OCI-LY1 (cell line): Measurements from ENCODE around the gene ICE1.

Experiments
- H2AFZ ChIP-seq: fragments of 200-600 bp; sonication (generic), shearing (Covaris generic); 2 replicates; pipeline ENCODE4 v1.6.0; 2014; ENCODE audit warnings: antibody characterized with exemption, mild to moderate bottlenecking, low read length
- H3F3A ChIP-seq: fragments of 200-600 bp; sonication (generic), shearing (Covaris generic); 2 replicates; pipeline ENCODE4 v1.6.0; 2014; ENCODE audit warnings: mild to moderate bottlenecking, antibody characterized with exemption, low read length, moderate library complexity; ENCODE audit not compliant: insufficient read depth
- H3K27ac ChIP-seq: fragments of 200-600 bp; sonication (generic); 2 replicates; pipeline ENCODE4 v1.5.1; 2014; ENCODE audit warnings: low read length, mixed run types, mild to moderate bottlenecking, low read depth; ENCODE audit not compliant: poor library complexity, severe bottlenecking
- H3K27me3 ChIP-seq: fragments of 200-600 bp; sonication (generic); 2 replicates; pipeline ENCODE4 v1.6.0; 2014; ENCODE audit warnings: antibody characterized with exemption, mild to moderate bottlenecking, low read length, moderate library complexity; ENCODE audit not compliant: insufficient read depth
- H3K36me3 ChIP-seq: fragments of 200-600 bp; sonication (generic); 2 replicates; pipeline ENCODE4 v1.6.1; 2014; ENCODE audit warnings: mild to moderate bottlenecking, antibody characterized with exemption, low read length, moderate library complexity, mixed read lengths; ENCODE audit not compliant: insufficient read depth
- H3K4me1 ChIP-seq: fragments of 200-600 bp; sonication (generic); 2 replicates; pipeline ENCODE4 v1.5.1; 2014; ENCODE audit warnings: mild to moderate bottlenecking, low read length, moderate library complexity; ENCODE audit not compliant: insufficient read depth, severe bottlenecking
- H3K4me2 ChIP-seq: fragments of 200-600 bp; sonication (generic), shearing (Covaris generic); 2 replicates; pipeline ENCODE4 v1.6.1; 2014; ENCODE audit warnings: low read length
- H3K4me3 ChIP-seq: fragments of 200-600 bp; sonication (generic); 2 replicates; pipeline ENCODE4 v1.5.1; 2014; ENCODE audit warnings: low read length, low read depth, mild to moderate bottlenecking, mixed read lengths; ENCODE audit not compliant: poor library complexity, severe bottlenecking
- H3K79me2 ChIP-seq: fragments of 200-600 bp; shearing (Covaris generic); 2 replicates; pipeline ENCODE4 v1.6.1; 2016; ENCODE audit warnings: mixed run types, low read length, mixed read lengths; ENCODE audit not compliant: insufficient read depth
- H3K9ac ChIP-seq: fragments of 200-600 bp; sonication (generic), shearing (Covaris generic); 2 replicates; pipeline ENCODE4 v1.6.1; 2014; ENCODE audit warnings: mild to moderate bottlenecking, low read length, mixed read lengths
- H3K9me2 ChIP-seq: fragments of 200-600 bp; sonication (generic), shearing (Covaris generic); 2 replicates; pipeline ENCODE4 v1.6.1; 2014; ENCODE audit warnings: low read depth, mild to moderate bottlenecking, low read length, mixed read lengths
- H3K9me3 ChIP-seq: fragments of 200-600 bp; shearing (Covaris generic); 2 replicates; pipeline ENCODE4 v1.6.1; 2014; ENCODE audit warnings: low read length, mixed read lengths
- H4K20me1 ChIP-seq: fragments of 200-600 bp; sonication (generic), shearing (Covaris generic); 2 replicates; pipeline ENCODE4 v1.6.0; 2016; ENCODE audit warnings: mild to moderate bottlenecking, low read length; ENCODE audit not compliant: insufficient read depth
- CTCF ChIP-seq: fragments of 200-600 bp; sonication (generic), shearing (Covaris generic); IDR thresholded peaks from 2 replicates; pipeline ENCODE4 v1.5.1; 2017; ENCODE audit warnings: mild to moderate bottlenecking, antibody characterized with exemption, low read length, moderate library complexity, mixed read lengths
- EZH2 ChIP-seq: fragments of 200-600 bp; sonication (generic), shearing (Covaris generic); IDR thresholded peaks from 2 replicates; pipeline ENCODE4 v1.8.0; 2017; ENCODE audit warnings: borderline replicate concordance, mixed run types, mild to moderate bottlenecking, antibody characterized with exemption, low read length, moderate library complexity, mixed read lengths

Gene ICE1

GRCh38 chr5:5504325-5504724, 81.8 kb downstream of the ICE1 start:
- no peaks in the 10 kb centered on the region for H3K4me1 ChIP-seq
- H3K79me2 ChIP-seq, result no peaks in the 10 kb centered on the region
- no peaks in the 10 kb centered on the region for H3F3A ChIP-seq
- TF ChIP-seq EZH2 (no peak), CTCF (no peak)
- no peak overlapping the region for H3K4me2 ChIP-seq
- H3K9me2 ChIP-seq, result no peaks in the 10 kb centered on the region
- no peak overlapping the region for H3K9ac ChIP-seq
- no peaks in the 10 kb centered on the region for H4K20me1 ChIP-seq
- no peak overlapping the region for H3K4me3 ChIP-seq
- H2AFZ ChIP-seq, result no peak overlapping the region
- H3K27ac ChIP-seq, result no peak overlapping the region
- H3K36me3 ChIP-seq, result no peaks in the 10 kb centered on the region
- no peaks in the 10 kb centered on the region for H3K9me3 ChIP-seq
- H3K27me3 ChIP-seq, result no peaks in the 10 kb centered on the region

- Histone ChIP-seq H2AFZ (no peak overlapping the region), H3K79me2 (no peaks in the 10 kb centered on the region), H3K4me2 (no peak overlapping the region), H4K20me1 (no peaks in the 10 kb centered on the region), H3K4me3 (no peak overlapping the region), H3K27ac (no peak overlapping the region), H3K36me3 (no peaks in the 10 kb centered on the region), H3K27me3 (no peaks in the 10 kb centered on the region), H3K9me3 (no peaks in the 10 kb centered on the region), H3K9me2 (no peaks in the 10 kb centered on the region), H3F3A (no peaks in the 10 kb centered on the region), H3K9ac (no peak overlapping the region), H3K4me1 (no peaks in the 10 kb centered on the region)
- no peak for TF ChIP-seq EZH2
- no peak for TF ChIP-seq CTCF
Measured at GRCh38 chr5:5505815-5506214, 83.3 kb downstream of the ICE1 start.

GRCh38 chr5:5508391-5508790, 85.9 kb downstream of the ICE1 start:
- TF ChIP-seq CTCF (no peak), EZH2 (no peak)
- H3K36me3 ChIP-seq, result no peaks in the 10 kb centered on the region

More at GRCh38 chr5:5508391-5508790, 85.9 kb downstream of the ICE1 start:
- Histone ChIP-seq H3F3A (no peaks in the 10 kb centered on the region), H3K4me2 (no peak overlapping the region), H4K20me1 (no peaks in the 10 kb centered on the region), H3K9ac (no peak overlapping the region), H3K4me1 (no peaks in the 10 kb centered on the region), H3K9me3 (no peaks in the 10 kb centered on the region), H3K79me2 (no peaks in the 10 kb centered on the region), H3K27me3 (no peaks in the 10 kb centered on the region), H2AFZ (no peak overlapping the region), H3K9me2 (no peaks in the 10 kb centered on the region), H3K27ac (no peak overlapping the region), H3K4me3 (no peak overlapping the region)
